AG10803 (cell line): ENCODE results near the gene IGF2BP2.
A peak's percentile ranks its signal among the peaks of the same experiment; 100 is the strongest.

Experiments
- DNase-seq: peaks from one replicate; pipeline ENCODE4 v3.0.0; 2010; ENCODE audit warnings: low read depth
- H3K4me3 ChIP-seq: 2 replicates; pipeline ENCODE4 v1.5.1; 2011; ENCODE audit warnings: mild to moderate bottlenecking, low read length, control low read depth
- TF ChIP-seq, protein P1 (sequence below): conservative IDR thresholded peaks from 2 replicates; pipeline ENCODE4 v1.5.1; 2011; ENCODE audit warnings: mild to moderate bottlenecking, low read length, control low read depth, inconsistent platforms

IGF2BP2 gene

DNA sequence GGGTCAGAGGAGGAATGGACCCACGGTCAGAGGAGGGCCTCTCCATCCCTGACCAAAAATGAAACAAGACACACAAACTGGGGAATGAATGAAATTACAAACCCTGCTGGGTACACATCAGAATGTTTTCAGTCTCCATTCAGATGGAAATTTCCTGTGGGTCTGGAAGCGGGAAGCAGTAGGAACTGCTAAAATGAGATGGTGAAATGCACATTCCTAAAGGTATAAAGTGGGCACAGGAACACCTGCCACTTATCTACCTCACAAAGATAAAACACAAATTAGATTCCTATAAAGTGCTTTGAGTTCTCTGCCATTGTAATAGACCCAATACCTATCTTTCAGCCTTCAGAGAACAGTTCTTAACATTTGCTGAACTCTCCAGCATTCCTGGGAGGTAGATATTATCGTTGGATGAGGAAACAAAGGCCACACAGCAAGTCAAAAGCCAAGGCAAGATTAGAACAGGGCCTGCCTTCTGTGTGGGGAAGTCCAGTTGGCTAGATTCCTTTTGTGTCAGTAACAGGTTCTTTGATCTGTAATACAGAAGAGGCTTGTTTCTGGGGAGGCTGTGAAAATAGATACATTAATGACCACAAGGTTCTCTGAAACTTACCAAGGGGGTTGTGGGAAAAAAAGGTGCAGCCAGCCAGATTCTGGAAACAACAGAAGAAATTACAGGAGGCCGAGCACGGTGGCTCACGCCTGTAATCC is 98.4 kb downstream of the IGF2BP2 start:
- DNase-seq, result no peak
- H3K4me3 ChIP-seq, result no peak overlapping the region
- TF ChIP-seq, protein P1, sequence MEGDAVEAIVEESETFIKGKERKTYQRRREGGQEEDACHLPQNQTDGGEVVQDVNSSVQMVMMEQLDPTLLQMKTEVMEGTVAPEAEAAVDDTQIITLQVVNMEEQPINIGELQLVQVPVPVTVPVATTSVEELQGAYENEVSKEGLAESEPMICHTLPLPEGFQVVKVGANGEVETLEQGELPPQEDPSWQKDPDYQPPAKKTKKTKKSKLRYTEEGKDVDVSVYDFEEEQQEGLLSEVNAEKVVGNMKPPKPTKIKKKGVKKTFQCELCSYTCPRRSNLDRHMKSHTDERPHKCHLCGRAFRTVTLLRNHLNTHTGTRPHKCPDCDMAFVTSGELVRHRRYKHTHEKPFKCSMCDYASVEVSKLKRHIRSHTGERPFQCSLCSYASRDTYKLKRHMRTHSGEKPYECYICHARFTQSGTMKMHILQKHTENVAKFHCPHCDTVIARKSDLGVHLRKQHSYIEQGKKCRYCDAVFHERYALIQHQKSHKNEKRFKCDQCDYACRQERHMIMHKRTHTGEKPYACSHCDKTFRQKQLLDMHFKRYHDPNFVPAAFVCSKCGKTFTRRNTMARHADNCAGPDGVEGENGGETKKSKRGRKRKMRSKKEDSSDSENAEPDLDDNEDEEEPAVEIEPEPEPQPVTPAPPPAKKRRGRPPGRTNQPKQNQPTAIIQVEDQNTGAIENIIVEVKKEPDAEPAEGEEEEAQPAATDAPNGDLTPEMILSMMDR, result no peak

DNA sequence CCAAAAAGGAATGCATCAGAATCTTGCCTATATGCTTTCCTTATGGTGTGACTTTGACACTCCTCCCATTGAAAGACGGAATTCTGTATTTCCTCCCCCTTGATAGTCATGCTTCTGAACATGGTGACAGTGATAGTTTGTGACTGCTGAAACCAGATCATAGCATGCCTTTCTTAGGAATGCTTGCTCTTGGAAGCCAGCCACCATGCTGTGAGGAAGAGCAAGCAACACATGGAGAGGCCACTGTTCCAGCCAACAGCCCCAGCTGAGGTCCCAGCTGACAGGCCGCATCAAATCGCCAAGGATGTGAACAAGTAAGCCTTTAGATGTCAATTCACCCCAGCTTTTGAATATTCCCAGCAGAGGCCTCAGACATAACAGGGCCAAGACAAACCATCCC is 100.1 kb downstream of the IGF2BP2 start:
- TF ChIP-seq, protein P1, result no peak
- no peak overlapping the region for H3K4me3 ChIP-seq
- peak; percentile 87 for DNase-seq

DNA sequence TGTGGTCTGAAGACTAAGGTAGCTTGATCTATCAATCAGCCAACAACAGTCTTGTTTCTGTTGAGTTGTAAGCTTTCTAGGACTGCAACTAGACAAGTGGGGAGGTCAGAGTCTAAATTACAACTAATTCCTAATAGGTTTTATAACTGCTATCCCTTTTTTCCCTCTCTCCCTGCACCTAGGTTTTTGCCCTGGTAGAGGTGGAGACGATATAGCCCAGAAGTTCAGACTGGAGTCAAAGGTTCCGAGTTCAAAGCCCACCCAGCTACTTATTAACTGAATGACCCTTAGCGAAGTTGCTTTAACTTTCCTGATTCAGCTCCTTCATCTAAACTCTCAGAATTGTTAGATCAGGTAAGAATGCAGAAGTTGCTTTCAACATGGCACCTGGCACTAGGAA is 100.6 kb downstream of the IGF2BP2 start:
- H3K4me3 ChIP-seq, result no peak overlapping the region
- no peak for DNase-seq
- TF ChIP-seq, protein P1, result no peak

DNA sequence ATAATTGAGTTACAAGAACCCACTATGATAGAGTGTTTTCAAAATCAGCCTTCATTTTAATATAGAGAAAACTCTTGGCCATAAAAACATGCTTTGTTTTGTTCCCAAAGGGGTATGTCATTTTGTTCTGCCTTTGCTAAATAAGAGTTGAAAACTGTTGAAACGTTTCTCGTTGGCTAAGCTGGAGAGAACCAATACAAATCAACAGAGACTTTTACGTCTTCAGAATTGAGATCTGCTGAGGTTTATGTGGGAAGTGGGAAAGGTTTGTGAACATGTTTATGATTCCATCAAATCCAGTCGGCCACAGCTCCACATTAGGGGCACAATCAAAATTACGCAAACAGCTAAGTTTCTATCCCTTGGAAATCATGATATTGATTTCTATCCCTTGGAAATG is 102.0 kb downstream of the IGF2BP2 start:
- H3K4me3 ChIP-seq, result no peak overlapping the region
- TF ChIP-seq, protein P1, result no peak
- no peak for DNase-seq

DNA sequence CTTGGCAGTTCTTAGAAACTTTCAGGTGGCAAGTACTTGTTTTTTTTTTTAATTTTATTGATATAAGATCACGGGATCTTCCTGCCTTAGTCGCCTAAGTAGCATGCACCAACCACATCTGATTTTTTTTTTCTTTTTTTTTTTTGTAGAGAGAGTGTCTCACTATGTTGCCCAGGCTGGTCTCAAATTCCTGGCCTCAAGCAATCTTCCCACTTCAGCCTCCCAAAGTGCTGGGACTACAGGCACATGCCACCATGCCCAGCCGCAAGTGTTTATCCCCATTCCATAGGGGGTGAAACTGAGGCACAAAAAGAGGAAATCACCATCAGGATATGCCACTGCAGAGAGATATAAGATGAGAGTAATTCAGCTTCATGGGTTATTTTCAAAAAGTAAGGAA is 102.9 kb downstream of the IGF2BP2 start:
- TF ChIP-seq, protein P1, result no peak
- H3K4me3 ChIP-seq, result no peak overlapping the region
- DNase-seq, result no peak

DNA sequence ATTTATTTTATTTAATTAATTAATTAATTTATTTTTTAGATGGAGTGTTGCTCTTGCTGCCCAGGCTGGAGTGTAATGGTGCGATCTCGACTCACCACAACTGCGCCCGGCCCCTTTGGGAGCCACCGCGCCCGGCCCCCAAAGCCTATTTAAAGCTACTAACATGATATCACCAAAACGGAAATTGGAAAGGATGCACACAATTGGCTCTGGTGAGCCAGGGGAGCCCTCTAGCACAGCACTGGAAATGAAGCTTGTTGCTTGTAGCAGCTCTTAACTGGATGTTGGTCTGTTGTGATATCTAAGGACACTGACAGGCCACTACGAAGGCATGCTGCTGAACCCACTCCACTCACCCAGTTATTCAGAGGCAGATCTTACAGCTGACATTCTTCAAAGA is 104.5 kb downstream of the IGF2BP2 start:
- no peak overlapping the region for H3K4me3 ChIP-seq
- TF ChIP-seq, protein P1, result no peak
- no peak for DNase-seq

DNA sequence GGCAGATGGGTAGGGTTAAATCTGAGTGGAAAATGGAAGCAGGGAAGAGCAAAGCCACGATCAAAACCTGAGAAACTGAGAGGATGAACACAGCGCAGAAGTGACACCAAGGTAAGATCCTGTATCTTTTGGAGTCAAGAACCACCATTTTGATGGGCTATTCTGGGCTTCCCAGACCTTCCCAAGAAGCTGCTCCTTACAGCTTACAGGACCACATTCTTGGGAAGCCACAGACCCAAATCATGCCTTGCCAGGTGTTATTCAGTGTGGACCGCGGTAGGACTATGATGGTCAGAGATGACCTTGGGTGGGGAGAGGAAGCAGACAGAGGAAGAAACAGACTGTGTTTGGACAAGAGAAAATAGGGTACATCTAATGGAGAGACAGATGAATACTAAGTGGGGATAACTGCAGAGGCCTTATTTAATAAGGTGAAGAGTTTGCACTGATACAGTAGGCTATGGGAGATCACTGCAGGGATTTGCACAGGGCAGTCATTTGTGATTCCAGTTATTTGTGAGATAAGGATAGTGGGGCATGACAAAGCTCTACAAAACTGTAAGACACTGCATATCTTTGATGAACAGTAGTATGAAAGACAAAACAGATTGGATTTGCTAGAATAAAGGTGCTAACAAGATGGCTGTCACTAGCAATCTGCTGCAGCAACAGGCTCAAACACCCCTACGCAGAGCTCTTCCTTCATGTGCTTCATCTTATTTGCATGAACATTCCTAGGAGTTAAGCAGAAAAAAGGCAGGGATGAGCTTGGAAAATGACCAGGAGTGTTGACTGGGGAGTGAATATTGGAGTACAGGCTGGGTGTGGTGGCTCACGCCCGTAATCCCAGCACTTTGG is 105.9 kb downstream of the IGF2BP2 start:
- TF ChIP-seq, protein P1, result no peak
- no peak overlapping the region for H3K4me3 ChIP-seq
- no peak for DNase-seq
